NCI-H2029 treated with DMSO at 0.1 percent for 48 hours (cell line): ENCODE data around the gene ANAPC2.

Experiments
- DNase-seq: peaks from one replicate; lab custom pipeline; 2025; lab: John Stamatoyannopoulos, UW

Gene ANAPC2

GRCh38 chr9:137188490-137189296 lies at the start of gene ANAPC2, which contains the start of gene SSNA1:
Gene ANAPC2, minus strand, starts transcription at chr9:137188560. Its CDS starts 28 bp downstream, at chr9:137188532.
Gene SSNA1, plus strand, starts transcription at chr9:137188676. Its CDS starts 51 bp downstream, at chr9:137188727.
- DNase-seq: peak; percentile 46

GRCh38 chr9:137236936-137237421 lies 48.6 kb upstream of the ANAPC2 start:
- DNase-seq: peak; percentile 26

GRCh38 chr9:137236238-137236935 lies 48.0 kb upstream of the ANAPC2 start:
- peak; percentile 52 for DNase-seq

GRCh38 chr9:137235424-137236237 lies 47.3 kb upstream of the ANAPC2 start:
- DNase-seq: no peak

- no peak for DNase-seq
Measured at GRCh38 chr9:137234758-137235423, 46.5 kb upstream of the ANAPC2 start.

- no peak for DNase-seq
Measured at GRCh38 chr9:137234055-137234697, 45.8 kb upstream of the ANAPC2 start.

- no peak for DNase-seq
Measured at GRCh38 chr9:137233143-137233980, 45.0 kb upstream of the ANAPC2 start.

- no peak for DNase-seq
Measured at GRCh38 chr9:137232510-137232909, 44.1 kb upstream of the ANAPC2 start.

- DNase-seq: no peak
Measured at GRCh38 chr9:137232101-137232500, 43.7 kb upstream of the ANAPC2 start.

- DNase-seq: no peak
Measured at GRCh38 chr9:137231372-137232039, 43.1 kb upstream of the ANAPC2 start.

GRCh38 chr9:137230705-137231371 lies 42.5 kb upstream of the ANAPC2 start, which contains the start of gene SLC34A3:
Gene SLC34A3, plus strand, starts transcription at chr9:137230901. Its CDS starts 802 bp downstream, at chr9:137231703.
- no peak for DNase-seq

GRCh38 chr9:137229903-137230704 lies 41.7 kb upstream of the ANAPC2 start:
- no peak for DNase-seq

GRCh38 chr9:137228968-137229896 lies 40.9 kb upstream of the ANAPC2 start:
- DNase-seq: no peak

- no peak for DNase-seq
Measured at GRCh38 chr9:137228506-137228967, 40.2 kb upstream of the ANAPC2 start.

GRCh38 chr9:137227853-137228505 lies 39.6 kb upstream of the ANAPC2 start:
- no peak for DNase-seq
